Measurements from ENCODE around the gene CCDC91. TPM values are rescaled to one million over a fixed set of nuclear protein-coding genes. Genes with fewer than 3 reads are reported as not detected.

Gene CCDC91
- polyA plus RNA-seq, 6 donors from 2014 or later: 49.6 to 82.9 (median 68.4) TPM

DNA sequence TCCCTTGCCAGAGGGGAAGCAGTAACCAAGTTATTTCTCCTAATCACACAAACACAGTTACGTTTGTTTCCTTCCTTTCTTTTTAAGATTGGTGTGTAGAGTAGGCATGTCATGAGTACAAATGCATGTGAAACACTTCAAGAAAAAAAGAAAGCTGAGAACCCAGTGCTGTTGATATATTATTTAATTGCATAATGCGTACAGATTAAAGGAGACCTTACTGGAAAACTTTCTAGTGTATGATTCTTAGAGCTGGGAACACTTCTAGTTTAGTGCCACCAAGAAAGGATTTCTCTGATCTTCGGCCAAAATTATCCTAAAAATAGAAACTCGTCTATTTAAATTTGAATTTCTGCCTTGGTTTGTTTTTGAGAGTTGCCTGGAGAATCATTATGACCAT lies 365.5 kb downstream of the CCDC91 start:
- Mint-ChIP-seq H3K9me3 (peaks cover 0 to 2% (median 0%) of the 10 kb centered on the region in 7 donors), H3K36me3 (peaks cover 8 to 9% of the 10 kb centered on the region in 2 donors), H3K4me1 (no peaks in the 10 kb centered on the region), H3K4me3 (no peak overlapping the region), H3K27me3 (no peaks in the 10 kb centered on the region), H3K27ac (no peak overlapping the region)
- no peak for DNase-seq
- no peak for ATAC-seq (ENCODE audit: low read depth in 2 of 2)

DNA sequence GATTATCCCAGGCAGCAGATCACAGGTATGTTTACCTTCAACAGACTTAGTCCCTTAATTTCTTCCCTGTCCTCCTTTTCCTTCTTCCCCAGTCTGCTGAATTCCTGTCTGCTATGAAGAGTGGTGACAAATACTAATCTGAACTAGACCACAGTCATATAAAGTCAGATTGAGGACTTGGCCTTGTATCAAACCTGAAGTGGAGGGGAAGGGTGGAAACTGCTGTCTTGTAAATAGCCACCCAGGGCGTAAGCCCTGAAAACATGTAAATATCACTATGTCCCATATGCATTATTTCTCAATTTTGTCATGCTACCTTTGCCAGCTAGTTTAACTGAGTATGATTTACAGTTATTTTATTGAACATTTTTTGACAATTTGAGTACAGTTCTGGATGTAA lies 368.0 kb downstream of the CCDC91 start:
- Mint-ChIP-seq H3K27ac (no peak overlapping the region), H3K9me3 (peaks cover 0 to 2% (median 0%) of the 10 kb centered on the region in 7 donors), H3K36me3 (peaks cover 8 to 9% of the 10 kb centered on the region in 2 donors), H3K27me3 (no peaks in the 10 kb centered on the region), H3K4me1 (no peaks in the 10 kb centered on the region), H3K4me3 (no peak overlapping the region)
- ATAC-seq (ENCODE audit: low read depth in 2 of 2) (no peak), DNase-seq (no peak)

DNA sequence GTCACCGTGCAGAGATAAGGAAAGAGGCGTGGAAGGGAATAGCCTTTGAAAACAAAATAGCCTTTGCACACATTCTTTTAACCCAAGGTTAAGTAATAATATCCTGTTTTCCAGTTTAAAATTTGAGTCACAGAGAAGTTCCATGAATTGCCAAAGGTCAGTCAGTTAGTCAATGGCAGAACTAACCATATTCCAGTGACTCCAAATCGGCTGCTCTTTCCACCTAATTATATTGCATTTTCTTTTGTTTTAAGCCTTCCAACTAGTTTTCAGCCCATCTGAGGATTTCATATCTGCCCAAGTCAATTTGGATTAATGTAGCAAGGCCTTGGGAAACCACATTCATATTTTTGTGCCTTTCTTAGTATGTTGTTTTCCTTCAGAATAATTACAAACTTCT lies 373.0 kb downstream of the CCDC91 start:
- peaks cover 3 to 4% of the 10 kb centered on the region in 2 donors for H3K36me3 Mint-ChIP-seq
- H3K27ac Mint-ChIP-seq: no peak overlapping the region
- H3K4me1 Mint-ChIP-seq: no peaks in the 10 kb centered on the region
- DNase-seq (no peak), ATAC-seq (ENCODE audit: low read depth in 2 of 2) (no peak)
- no peak overlapping the region for H3K4me3 Mint-ChIP-seq
- H3K27me3 Mint-ChIP-seq: no peaks in the 10 kb centered on the region
- H3K9me3 Mint-ChIP-seq: no peaks in the 10 kb centered on the region

DNA sequence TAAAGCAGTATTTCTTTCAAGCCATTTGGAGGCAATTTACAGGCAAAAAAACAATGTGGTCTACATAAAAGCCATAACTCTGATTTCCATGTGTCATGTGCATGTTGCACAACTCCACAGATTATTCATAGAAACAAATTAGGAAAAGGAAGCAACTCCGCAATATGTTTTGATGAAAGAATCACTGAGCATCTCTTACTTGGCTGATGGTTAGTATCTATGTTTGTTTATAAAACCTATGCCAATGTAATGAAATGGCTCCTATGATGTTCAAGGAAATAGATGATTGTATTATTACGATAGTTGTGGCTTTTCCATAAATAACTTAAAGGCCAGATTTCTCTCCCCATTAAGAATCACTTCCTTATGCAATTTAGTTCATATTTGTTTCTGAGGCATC lies 373.7 kb downstream of the CCDC91 start:
- DNase-seq (no peak), ATAC-seq (ENCODE audit: low read depth in 2 of 2) (no peak)
- H3K36me3 Mint-ChIP-seq: peaks cover 0 to 3% of the 10 kb centered on the region in 2 donors
- H3K27ac Mint-ChIP-seq: no peak overlapping the region
- H3K9me3 Mint-ChIP-seq: no peaks in the 10 kb centered on the region
- no peaks in the 10 kb centered on the region for H3K27me3 Mint-ChIP-seq
- H3K4me1 Mint-ChIP-seq: no peaks in the 10 kb centered on the region
- no peak overlapping the region for H3K4me3 Mint-ChIP-seq

DNA sequence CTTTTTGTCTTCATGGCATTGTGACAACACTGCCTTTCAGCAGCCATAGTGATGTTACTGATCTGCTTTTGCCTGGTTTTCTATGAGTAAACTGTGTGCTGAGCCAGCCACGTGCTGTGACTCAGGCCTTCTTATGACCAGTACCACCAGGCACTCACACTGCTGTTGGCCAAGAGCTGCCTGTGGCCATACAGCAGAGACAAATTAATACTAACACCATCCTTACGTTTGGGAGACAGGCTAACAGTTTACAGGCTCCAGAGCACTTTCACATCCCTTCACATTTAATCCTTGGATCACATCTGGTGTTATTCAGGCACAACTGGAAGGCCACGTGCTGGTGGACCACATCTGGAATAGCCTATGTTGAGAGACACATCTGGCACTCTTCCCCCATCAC lies 377.9 kb downstream of the CCDC91 start:
- Mint-ChIP-seq H3K27ac (peak overlapping the region in 1 of 6 donors; percentile 9), H3K36me3 (no peaks in the 10 kb centered on the region), H3K9me3 (no peaks in the 10 kb centered on the region), H3K27me3 (no peaks in the 10 kb centered on the region), H3K4me3 (no peak overlapping the region), H3K4me1 (no peaks in the 10 kb centered on the region)
- DNase-seq (no peak), ATAC-seq (ENCODE audit: low read depth in 2 of 2) (no peak)

DNA sequence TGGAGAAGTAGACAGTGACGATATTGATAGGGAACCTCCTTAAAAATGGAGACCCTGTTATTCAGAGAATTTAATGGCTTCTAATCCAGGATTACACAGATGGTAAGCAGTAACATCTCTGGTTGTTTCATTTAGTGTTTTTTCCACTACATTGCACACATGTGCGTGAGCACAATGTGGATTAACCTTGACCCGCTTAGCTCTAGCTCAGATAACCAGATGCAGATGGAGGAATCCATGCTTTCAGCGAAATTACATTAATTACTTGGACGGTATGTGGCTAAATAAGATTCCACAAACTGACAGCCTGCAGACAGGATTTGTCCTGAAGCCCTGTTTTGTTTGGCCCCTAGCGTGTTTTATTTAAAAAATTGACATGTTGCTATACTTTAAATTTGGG lies 378.4 kb downstream of the CCDC91 start:
- Mint-ChIP-seq H3K27me3 (no peaks in the 10 kb centered on the region), H3K4me1 (no peaks in the 10 kb centered on the region), H3K4me3 (no peak overlapping the region), H3K27ac (no peak overlapping the region), H3K9me3 (no peaks in the 10 kb centered on the region), H3K36me3 (no peaks in the 10 kb centered on the region)
- no peak for ATAC-seq (ENCODE audit: low read depth in 2 of 2)
- DNase-seq: no peak

DNA sequence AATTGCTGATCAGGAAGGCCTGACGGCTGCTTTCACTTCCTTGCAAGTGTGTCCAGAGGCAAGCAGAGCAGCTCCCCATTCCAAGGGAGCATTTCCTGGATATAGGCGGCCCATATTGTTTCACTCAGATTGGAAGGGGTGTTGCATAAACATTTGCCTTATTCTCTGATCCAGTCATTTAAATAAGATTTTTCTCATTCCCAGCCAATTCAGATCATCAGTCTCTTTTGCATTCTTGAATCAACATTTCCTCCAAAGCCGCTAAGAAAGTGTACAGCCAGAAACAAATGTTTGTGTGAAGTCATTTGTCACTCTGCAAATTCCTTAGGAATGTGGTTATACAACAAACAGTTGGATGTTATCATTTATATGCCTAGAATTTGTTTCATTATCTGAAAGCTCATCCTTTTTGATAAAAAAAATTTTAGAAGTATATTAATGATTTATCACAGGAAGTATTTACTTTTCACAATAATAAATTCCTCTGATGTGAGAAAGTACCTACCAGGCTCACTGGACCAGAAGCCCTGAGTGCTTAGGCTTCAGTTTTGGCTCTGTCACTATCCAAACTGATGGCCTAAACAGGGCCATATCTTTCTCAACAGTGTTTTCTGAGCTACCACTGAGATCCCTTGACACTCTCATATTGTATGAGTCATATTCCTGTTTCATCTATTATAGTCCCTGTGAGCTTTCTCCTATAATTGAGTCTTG lies 379.6 kb downstream of the CCDC91 start:
- DNase-seq: no peak
- H3K4me1 Mint-ChIP-seq: no peaks in the 10 kb centered on the region
- H3K36me3 Mint-ChIP-seq: no peaks in the 10 kb centered on the region
- no peak overlapping the region for H3K27ac Mint-ChIP-seq
- ATAC-seq (ENCODE audit: low read depth in 2 of 2): no peak
- H3K27me3 Mint-ChIP-seq: no peaks in the 10 kb centered on the region
- H3K4me3 Mint-ChIP-seq: no peak overlapping the region
- no peaks in the 10 kb centered on the region for H3K9me3 Mint-ChIP-seq

DNA sequence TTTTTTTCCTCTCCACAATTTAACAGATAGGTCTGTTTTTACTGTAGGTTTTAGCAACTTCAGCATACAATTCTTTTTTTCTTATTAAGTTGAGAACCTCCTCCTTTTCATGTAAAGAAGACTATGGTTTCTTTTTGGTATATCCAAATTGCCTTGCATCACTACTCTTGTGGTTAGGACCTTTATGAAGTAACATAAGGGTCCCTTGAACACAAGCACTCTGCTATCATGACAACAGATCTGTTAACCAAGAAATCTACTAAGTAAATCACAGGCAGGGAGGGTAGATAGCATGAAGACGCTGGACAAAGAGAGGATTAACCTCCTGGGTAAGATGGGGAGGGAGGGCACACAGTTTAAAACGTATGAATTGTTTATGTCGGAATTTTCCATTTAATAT lies 380.6 kb downstream of the CCDC91 start:
- no peaks in the 10 kb centered on the region for H3K9me3 Mint-ChIP-seq
- H3K27ac Mint-ChIP-seq: peak overlapping the region in 1 of 6 donors; percentile 9
- H3K27me3 Mint-ChIP-seq: no peaks in the 10 kb centered on the region
- DNase-seq (no peak), ATAC-seq (ENCODE audit: low read depth in 2 of 2) (no peak)
- H3K4me1 Mint-ChIP-seq: no peaks in the 10 kb centered on the region
- no peak overlapping the region for H3K4me3 Mint-ChIP-seq
- no peaks in the 10 kb centered on the region for H3K36me3 Mint-ChIP-seq

DNA sequence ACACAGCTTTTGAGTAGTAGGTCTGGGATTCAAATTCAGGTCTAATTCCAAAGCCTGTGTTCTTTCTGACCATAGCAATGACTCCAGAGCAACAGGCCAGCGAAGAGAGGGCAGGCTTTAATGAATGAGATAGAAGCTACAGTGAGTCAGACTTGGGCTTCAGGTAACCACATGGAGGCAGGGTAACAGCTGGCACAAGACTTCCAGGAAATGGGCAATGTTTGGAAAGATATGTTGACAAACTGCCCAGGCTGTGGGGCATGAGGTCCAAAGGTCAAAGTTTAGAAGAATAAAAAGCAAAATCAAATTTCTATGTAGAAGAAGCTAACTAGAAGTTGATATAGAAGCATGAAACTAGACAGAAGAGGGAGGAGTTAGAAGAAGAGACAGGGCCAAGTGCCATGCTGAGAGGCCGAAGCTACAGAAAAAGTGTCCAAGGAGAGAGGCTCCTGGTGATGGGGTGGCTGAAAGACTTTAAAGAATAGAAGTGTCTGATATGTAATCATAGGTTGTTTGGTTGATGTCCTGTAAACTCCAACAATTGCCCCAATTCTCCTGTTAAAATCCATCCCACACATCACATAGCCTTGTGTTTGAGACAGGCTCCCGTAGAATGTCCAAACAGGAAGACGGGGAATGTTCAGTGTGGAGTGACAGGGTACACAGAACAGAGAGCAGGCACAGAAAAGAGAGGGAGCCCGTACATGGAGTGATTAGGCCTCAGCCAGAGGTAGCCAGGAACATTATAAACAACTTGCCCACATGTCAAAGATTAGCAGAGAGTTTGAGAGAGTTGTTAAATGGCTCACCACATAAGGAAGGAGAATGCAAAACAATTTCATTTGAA lies 384.7 kb downstream of the CCDC91 start:
- H3K9me3 Mint-ChIP-seq: peaks cover 0 to under 1% (median 0%) of the 10 kb centered on the region in 7 donors
- DNase-seq: no peak
- H3K4me3 Mint-ChIP-seq: peak overlapping the region in 1 of 8 donors; percentile 35
- H3K27ac Mint-ChIP-seq: no peak overlapping the region
- no peaks in the 10 kb centered on the region for H3K4me1 Mint-ChIP-seq
- no peaks in the 10 kb centered on the region for H3K27me3 Mint-ChIP-seq
- peaks cover 0 to 2% of the 10 kb centered on the region in 2 donors for H3K36me3 Mint-ChIP-seq
- no peak for ATAC-seq (ENCODE audit: low read depth in 2 of 2)

DNA sequence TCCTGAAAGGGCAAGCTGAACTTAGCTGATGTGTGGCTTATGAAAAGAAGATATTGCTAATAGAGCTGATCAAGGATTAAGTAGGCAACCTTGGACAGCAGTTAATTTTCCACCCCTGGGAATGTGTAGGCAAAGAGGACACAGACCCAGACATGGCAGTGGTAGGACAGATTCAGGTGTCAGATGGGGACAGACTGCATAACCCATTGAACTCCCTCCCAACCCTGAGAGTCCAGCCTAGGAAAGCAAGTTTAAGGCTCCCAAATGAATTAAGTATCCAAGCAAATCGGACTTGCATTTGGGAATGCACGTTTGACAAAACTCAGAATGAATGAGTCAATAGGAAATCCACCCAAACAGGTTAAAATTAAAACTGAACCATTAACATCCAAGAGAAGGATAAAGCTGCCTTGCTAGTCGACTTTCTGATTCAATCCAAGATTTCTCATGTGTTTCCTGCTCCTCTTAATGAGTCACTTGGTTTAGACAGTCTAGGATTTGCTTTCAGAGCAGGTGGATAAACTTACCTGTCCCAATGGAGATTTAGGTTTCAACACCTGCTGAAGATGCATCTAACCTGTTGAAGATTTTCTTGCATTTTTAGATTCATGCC lies 385.4 kb downstream of the CCDC91 start:
- DNase-seq: no peak
- no peaks in the 10 kb centered on the region for H3K27me3 Mint-ChIP-seq
- H3K27ac Mint-ChIP-seq: no peak overlapping the region
- peaks cover 0 to 5% of the 10 kb centered on the region in 2 donors for H3K36me3 Mint-ChIP-seq
- H3K4me3 Mint-ChIP-seq: no peak overlapping the region
- no peak for ATAC-seq (ENCODE audit: low read depth in 2 of 2)
- H3K9me3 Mint-ChIP-seq: peaks cover 0 to 4% (median 0%) of the 10 kb centered on the region in 7 donors
- H3K4me1 Mint-ChIP-seq: no peaks in the 10 kb centered on the region

DNA sequence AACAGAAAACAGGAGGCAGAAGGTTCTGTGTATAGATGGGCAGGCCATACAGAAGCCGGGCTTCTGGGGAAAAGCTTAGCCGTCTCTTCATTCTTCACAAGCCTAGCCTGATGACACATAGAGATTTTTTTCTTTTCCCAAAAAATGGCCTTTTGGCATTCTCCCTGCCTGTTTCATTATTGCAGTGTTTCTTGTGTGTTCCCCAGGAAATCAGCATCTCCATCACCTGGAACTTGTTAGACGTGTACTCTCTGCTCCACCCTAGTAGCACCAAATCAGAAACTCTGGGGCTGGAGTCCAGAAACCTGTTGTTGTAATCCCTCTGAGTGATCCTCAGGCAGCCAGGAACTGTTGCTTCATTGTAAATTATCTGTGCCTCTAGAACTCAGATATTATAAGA lies 388.1 kb downstream of the CCDC91 start:
- H3K27ac Mint-ChIP-seq: no peak overlapping the region
- H3K4me3 Mint-ChIP-seq: no peak overlapping the region

DNA sequence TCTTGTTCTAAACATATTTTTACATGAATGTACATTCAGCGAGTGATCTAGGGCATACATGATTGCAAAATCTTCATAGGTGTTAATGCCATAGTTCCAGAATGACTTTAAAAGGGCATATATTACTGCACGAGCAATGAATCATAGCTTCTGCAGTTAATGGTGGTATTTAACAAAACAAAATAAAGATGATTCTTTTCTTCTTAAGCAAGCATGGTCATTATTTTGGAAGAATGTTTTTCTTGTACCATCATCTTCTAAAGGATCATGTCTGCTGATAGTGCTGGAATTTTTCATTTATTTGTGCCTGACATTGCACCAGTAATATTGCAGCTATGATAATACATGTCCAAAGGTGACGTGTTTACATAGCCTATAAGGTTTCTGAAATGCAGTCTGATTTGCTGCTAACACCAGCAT lies 388.6 kb downstream of the CCDC91 start:
- no peak for DNase-seq
- no peak for ATAC-seq (ENCODE audit: low read depth in 2 of 2)
- no peaks in the 10 kb centered on the region for H3K4me1 Mint-ChIP-seq
- H3K36me3 Mint-ChIP-seq: peaks cover 0 to 5% of the 10 kb centered on the region in 2 donors
- H3K9me3 Mint-ChIP-seq: peaks cover 0 to 4% (median 0%) of the 10 kb centered on the region in 7 donors
- no peak overlapping the region for H3K27ac Mint-ChIP-seq
- H3K4me3 Mint-ChIP-seq: no peak overlapping the region
- H3K27me3 Mint-ChIP-seq: no peaks in the 10 kb centered on the region

More for the DNA sequence above, 388.1 kb downstream of the CCDC91 start:
- ATAC-seq (ENCODE audit: low read depth in 2 of 2): no peak
- no peaks in the 10 kb centered on the region for H3K27me3 Mint-ChIP-seq
- DNase-seq: no peak
- H3K9me3 Mint-ChIP-seq: peaks cover 0 to 4% (median 0%) of the 10 kb centered on the region in 7 donors
- peaks cover 0 to 5% of the 10 kb centered on the region in 2 donors for H3K36me3 Mint-ChIP-seq
- no peaks in the 10 kb centered on the region for H3K4me1 Mint-ChIP-seq

DNA sequence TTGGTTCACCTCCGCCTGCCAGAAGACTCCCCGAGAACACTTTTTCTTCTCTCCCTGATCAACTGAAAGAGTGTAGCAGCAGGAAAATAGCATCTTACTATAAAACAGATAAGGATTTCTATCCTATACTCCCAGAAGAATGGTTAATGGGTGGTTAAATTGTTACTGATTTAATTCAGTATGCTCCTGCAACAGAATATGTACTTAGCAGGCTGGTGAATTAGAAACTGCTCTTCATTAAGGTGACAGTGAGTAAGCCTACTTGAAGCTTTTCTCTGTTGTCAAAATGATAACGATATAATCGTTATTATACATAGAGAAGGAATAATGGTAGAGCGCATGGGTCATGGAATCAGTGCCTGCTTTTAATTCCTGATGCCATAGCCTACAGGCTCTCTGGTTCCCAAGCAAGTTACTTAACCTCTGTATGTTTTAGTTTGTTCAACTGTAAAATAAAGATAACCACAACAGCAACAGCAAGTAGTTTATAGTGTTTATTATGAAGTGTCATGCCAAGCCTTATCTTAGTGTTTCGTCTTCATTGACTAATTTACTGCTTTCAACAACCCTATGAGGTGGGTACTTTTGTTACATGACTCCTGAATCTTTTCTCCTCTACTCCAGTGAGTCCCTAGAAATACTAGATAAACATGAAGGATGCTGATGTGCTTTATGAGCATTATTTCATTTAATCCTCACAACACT lies 392.6 kb downstream of the CCDC91 start:
- DNase-seq (no peak), ATAC-seq (ENCODE audit: low read depth in 2 of 2) (no peak)
- Mint-ChIP-seq H3K4me1 (no peaks in the 10 kb centered on the region), H3K9me3 (peaks cover 0 to 4% (median 0%) of the 10 kb centered on the region in 7 donors), H3K36me3 (peaks cover 0 to 5% of the 10 kb centered on the region in 2 donors), H3K27me3 (no peaks in the 10 kb centered on the region), H3K4me3 (no peak overlapping the region), H3K27ac (no peak overlapping the region)

All from naive B cell (primary cell).